SH-SY5Y (cell line): ENCODE data around the gene SLC6A3.

ENCODE experiments used
- GATA2 ChIP-seq: IDR thresholded peaks from 2 replicates; pipeline ENCODE4 v1.6.1; 2011; ENCODE audit warnings: mild to moderate bottlenecking, low read depth, low read length
- GATA3 ChIP-seq: IDR thresholded peaks from 2 replicates; pipeline ENCODE4 v1.6.1; 2011; ENCODE audit warnings: low read depth, mild to moderate bottlenecking, low read length, moderate library complexity

- no peak for TF ChIP-seq GATA2
- TF ChIP-seq GATA3: no peak
Observed at GRCh38 chr5:1388383-1388967, 56.8 kb downstream of the SLC6A3 start.
